Left ventricle myocardium inferior (tissue), 1 donor: ENCODE data around the gene ZSCAN4. TPM values are rescaled to one million over a fixed set of nuclear protein-coding genes. Genes with fewer than 3 reads are reported as not detected.
A peak's percentile ranks its signal among the peaks of the same experiment; 100 is the strongest.

Experiments
- DNase-seq: peaks from one replicate; pipeline ENCODE4 v3.0.0-alpha.2; 2020
- H3K27ac ChIP-seq: fragments of 200-600 bp; replicated peaks from 2 replicates; pipeline ENCODE4 v1.8.0; 2021
- H3K27me3 ChIP-seq: fragments of 200-600 bp; 2 replicates; pipeline ENCODE4 v1.8.0; 2021; ENCODE audit warnings: low read depth
- H3K36me3 ChIP-seq: fragments of 200-600 bp; 2 replicates; pipeline ENCODE4 v1.8.0; 2021
- H3K4me1 ChIP-seq: fragments of 200-600 bp; 2 replicates; pipeline ENCODE4 v1.8.0; 2021
- H3K4me3 ChIP-seq: fragments of 200-600 bp; 2 replicates; pipeline ENCODE4 v1.8.0; 2021; ENCODE audit warnings: mild to moderate bottlenecking, moderate library complexity
- H3K9me3 ChIP-seq: fragments of 200-600 bp; replicated peaks from 2 replicates; pipeline ENCODE4 v1.8.0; 2021
- intact Hi-C: fragments of 100-400 bp; cut with micrococcal nuclease; formaldehyde crosslinking; loops from one replicate; pipeline ENCODE4 v1.11.0; 2022
- long read RNA-seq: library from polyadenylated mRNA; unstranded; transcript quantifications from one replicate; pipeline ENCODE4 v2.0.0, GENCODE V29; 2021
- total RNA-seq: library from RNA; stranded (reverse); fragmentation: NEBNext Ultra II Directional; extraction: Animal tissue kit (Norgen Biotek cat#: 25700); gene quantifications from one replicate; pipeline ENCODE4 v1.2.1, GENCODE V29; 2021
- TF ChIP-seq, protein P1 (sequence below): fragments of 200-600 bp; IDR thresholded peaks from 2 replicates; pipeline ENCODE4 v1.8.0; 2021; ENCODE audit warnings: antibody characterized with exemption, mild to moderate bottlenecking, borderline replicate concordance
- donor health status: DM: no; HTN: yes; CAD: no; lungs with severe emphysema.

The ZSCAN4 gene, protein sequence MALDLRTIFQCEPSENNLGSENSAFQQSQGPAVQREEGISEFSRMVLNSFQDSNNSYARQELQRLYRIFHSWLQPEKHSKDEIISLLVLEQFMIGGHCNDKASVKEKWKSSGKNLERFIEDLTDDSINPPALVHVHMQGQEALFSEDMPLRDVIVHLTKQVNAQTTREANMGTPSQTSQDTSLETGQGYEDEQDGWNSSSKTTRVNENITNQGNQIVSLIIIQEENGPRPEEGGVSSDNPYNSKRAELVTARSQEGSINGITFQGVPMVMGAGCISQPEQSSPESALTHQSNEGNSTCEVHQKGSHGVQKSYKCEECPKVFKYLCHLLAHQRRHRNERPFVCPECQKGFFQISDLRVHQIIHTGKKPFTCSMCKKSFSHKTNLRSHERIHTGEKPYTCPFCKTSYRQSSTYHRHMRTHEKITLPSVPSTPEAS
- total RNA-seq = not detected
- long read RNA-seq = 0 reads

DNA sequence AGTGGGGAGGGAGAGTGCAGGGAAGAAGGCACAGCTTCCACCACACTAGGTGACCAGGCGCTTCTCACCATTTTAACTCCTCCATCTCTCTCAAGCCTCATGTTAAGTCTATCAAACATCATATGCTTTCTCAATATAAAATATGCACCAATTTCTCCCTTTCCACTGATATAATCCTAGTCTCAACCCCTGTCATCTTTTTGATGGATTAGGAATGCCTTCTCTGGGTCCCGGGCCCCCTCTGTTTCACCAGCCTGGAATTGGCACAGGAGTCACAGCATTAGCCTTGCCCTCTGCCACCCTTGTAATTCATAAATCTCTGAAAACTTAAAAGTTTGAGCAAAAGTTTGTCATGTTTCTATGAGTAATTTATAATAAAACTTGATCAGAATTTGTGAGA lies at the start of gene ZSCAN4:
Gene ZSCAN4, plus strand, starts transcription at position 301 of the 400 bp plus-strand sequence. CDS start 7,211 bp downstream, outside the sequence.
- Histone ChIP-seq H3K27ac (no peak within 1 kb of the TSS), H3K4me3 (no peak within 1 kb of the TSS), H3K9me3 (no peaks in the 10 kb centered on the region), H3K36me3 (no peaks in the 10 kb centered on the region), H3K4me1 (peaks cover 15% of the 10 kb centered on the region), H3K27me3 (no peaks in the 10 kb centered on the region)
- DNase-seq = no peak
- TF ChIP-seq, protein P1, sequence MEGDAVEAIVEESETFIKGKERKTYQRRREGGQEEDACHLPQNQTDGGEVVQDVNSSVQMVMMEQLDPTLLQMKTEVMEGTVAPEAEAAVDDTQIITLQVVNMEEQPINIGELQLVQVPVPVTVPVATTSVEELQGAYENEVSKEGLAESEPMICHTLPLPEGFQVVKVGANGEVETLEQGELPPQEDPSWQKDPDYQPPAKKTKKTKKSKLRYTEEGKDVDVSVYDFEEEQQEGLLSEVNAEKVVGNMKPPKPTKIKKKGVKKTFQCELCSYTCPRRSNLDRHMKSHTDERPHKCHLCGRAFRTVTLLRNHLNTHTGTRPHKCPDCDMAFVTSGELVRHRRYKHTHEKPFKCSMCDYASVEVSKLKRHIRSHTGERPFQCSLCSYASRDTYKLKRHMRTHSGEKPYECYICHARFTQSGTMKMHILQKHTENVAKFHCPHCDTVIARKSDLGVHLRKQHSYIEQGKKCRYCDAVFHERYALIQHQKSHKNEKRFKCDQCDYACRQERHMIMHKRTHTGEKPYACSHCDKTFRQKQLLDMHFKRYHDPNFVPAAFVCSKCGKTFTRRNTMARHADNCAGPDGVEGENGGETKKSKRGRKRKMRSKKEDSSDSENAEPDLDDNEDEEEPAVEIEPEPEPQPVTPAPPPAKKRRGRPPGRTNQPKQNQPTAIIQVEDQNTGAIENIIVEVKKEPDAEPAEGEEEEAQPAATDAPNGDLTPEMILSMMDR = no peak
- intact Hi-C loops = no loop called here

DNA sequence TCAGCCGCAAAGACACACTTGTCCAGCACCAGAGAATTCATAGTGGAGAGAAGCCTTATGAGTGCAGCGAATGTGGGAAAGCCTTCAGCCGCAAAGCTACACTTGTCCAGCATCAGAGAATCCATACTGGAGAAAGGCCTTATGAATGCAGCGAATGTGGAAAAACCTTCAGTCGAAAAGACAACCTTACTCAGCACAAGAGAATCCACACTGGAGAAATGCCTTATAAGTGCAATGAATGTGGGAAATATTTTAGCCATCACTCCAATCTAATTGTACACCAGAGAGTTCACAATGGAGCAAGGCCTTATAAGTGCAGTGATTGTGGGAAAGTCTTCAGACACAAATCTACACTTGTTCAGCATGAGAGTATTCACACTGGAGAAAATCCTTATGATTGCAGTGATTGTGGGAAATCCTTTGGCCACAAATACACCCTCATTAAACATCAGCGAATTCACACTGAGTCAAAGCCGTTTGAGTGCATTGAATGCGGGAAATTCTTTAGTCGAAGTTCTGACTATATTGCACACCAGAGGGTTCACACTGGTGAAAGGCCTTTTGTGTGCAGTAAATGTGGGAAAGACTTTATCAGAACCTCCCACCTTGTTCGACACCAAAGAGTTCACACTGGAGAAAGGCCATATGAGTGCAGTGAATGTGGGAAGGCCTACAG lies 47.9 kb upstream of the ZSCAN4 start:
- Histone ChIP-seq H3K9me3 (peaks cover 100% of the 10 kb centered on the region), H3K27ac (no peak overlapping the region), H3K4me1 (peaks cover 31% of the 10 kb centered on the region), H3K36me3 (peaks cover 96% of the 10 kb centered on the region), H3K4me3 (no peak overlapping the region), H3K27me3 (no peaks in the 10 kb centered on the region)
- intact Hi-C loops = no loop called here
- TF ChIP-seq, protein P1 = no peak
- no peak for DNase-seq

DNA sequence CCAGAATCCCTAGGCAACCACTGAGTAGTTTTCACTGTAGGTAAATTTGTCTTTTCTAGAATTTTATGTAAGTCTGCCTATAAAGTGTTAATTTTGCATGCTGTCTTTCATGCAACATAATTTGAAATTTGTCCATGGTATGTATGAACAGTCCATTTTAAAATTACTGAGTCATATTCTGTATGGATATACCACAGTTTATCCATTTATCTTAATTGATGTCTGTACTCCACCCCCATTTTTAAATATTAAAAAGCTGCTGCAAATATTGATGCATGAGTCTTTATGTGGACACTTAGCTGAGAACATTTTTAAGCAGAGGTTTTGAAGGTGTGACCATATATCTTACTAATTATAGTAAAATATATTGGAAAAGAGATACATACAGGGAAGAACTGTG lies 45.6 kb upstream of the ZSCAN4 start:
- DNase-seq = no peak
- Histone ChIP-seq H3K36me3 (peaks cover 73% of the 10 kb centered on the region), H3K4me3 (no peak overlapping the region), H3K27me3 (no peaks in the 10 kb centered on the region), H3K9me3 (peaks cover 100% of the 10 kb centered on the region), H3K27ac (no peak overlapping the region), H3K4me1 (peaks cover 8% of the 10 kb centered on the region)
- TF ChIP-seq, protein P1 = no peak
- intact Hi-C loops = no loop called here

DNA sequence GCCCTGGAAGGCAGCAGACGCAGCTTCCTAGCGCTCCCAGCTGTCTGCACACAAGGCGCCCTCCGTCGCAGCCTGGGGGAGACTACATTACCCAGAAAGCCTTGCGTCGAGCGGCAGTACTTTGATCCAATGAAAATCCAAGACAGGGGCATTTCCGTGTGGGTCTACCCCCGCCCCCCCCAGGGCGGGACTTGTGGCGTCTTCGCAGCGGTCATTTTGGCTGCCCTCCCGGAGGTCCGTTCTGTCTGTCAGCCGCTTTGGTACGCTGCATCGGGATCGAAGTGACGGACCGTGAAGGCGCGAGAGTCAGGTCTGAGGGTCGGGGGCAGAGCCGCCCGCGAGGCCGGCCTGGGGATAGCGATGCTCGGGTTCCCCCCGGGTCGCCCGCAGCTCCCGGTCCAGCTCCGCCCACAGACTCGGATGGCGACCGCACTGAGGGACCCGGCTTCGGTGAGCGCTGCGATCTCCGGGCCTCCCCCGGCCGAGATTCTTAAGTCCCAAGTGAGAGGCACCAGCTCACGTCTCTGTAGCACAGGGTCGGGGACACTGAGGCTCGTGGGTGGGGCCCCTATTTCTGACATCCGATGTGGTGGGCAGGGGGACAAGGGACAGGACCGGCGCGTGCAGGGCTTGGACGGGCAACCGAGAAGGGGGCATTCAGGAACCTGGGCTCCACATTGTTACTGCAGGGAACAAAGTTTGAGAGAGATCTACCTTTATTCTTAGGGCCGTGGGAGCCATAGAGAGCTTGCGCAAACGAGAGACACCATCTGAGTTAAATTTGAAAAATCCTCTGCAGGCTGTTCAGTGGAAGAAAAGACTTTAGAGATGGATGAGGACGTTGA lies 35.5 kb upstream of the ZSCAN4 start, which contains the start of gene ZNF211:
Gene ZNF211, plus strand, starts transcription at position 182 of the 845 bp plus-strand sequence. Its CDS starts 179 bp downstream, at position 361.
- H3K4me1 ChIP-seq = peaks cover 25% of the 10 kb centered on the region
- H3K27me3 ChIP-seq = no peaks in the 10 kb centered on the region
- H3K36me3 ChIP-seq = peaks cover 55% of the 10 kb centered on the region
- H3K9me3 ChIP-seq = peaks cover 46% of the 10 kb centered on the region
- H3K27ac ChIP-seq = peak within 1 kb of the TSS; percentile 86
- intact Hi-C loops = no loop called here
- TF ChIP-seq, protein P1 = peak; percentile 15
- peak; percentile 94 for DNase-seq
- peak within 1 kb of the TSS; percentile 88 for H3K4me3 ChIP-seq

DNA sequence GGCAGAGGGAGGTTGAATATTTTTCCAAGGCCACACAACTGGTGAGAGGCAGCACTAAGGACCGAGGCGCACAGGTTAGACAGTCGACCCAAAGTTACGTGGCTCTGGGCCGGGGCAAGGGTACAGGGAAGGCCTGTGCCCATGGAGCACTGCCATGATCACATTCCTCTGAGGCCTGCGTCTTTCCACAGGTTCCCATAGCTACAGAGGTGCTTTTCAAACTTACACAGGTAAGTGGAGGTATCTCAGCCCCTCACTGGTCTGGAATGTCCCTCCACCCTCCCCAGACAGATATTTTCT lies 35.0 kb upstream of the ZSCAN4 start:
- H3K27ac ChIP-seq = peak overlapping the region; percentile 86
- H3K27me3 ChIP-seq = no peaks in the 10 kb centered on the region
- intact Hi-C loops = no loop called here
- H3K4me1 ChIP-seq = peaks cover 25% of the 10 kb centered on the region
- peak overlapping the region; percentile 88 for H3K4me3 ChIP-seq
- DNase-seq = no peak
- peaks cover 46% of the 10 kb centered on the region for H3K9me3 ChIP-seq
- TF ChIP-seq, protein P1 = no peak
- peaks cover 60% of the 10 kb centered on the region for H3K36me3 ChIP-seq
